ENCODE measurements around the gene CAMK1D.

- TF ChIP-seq, protein P1, sequence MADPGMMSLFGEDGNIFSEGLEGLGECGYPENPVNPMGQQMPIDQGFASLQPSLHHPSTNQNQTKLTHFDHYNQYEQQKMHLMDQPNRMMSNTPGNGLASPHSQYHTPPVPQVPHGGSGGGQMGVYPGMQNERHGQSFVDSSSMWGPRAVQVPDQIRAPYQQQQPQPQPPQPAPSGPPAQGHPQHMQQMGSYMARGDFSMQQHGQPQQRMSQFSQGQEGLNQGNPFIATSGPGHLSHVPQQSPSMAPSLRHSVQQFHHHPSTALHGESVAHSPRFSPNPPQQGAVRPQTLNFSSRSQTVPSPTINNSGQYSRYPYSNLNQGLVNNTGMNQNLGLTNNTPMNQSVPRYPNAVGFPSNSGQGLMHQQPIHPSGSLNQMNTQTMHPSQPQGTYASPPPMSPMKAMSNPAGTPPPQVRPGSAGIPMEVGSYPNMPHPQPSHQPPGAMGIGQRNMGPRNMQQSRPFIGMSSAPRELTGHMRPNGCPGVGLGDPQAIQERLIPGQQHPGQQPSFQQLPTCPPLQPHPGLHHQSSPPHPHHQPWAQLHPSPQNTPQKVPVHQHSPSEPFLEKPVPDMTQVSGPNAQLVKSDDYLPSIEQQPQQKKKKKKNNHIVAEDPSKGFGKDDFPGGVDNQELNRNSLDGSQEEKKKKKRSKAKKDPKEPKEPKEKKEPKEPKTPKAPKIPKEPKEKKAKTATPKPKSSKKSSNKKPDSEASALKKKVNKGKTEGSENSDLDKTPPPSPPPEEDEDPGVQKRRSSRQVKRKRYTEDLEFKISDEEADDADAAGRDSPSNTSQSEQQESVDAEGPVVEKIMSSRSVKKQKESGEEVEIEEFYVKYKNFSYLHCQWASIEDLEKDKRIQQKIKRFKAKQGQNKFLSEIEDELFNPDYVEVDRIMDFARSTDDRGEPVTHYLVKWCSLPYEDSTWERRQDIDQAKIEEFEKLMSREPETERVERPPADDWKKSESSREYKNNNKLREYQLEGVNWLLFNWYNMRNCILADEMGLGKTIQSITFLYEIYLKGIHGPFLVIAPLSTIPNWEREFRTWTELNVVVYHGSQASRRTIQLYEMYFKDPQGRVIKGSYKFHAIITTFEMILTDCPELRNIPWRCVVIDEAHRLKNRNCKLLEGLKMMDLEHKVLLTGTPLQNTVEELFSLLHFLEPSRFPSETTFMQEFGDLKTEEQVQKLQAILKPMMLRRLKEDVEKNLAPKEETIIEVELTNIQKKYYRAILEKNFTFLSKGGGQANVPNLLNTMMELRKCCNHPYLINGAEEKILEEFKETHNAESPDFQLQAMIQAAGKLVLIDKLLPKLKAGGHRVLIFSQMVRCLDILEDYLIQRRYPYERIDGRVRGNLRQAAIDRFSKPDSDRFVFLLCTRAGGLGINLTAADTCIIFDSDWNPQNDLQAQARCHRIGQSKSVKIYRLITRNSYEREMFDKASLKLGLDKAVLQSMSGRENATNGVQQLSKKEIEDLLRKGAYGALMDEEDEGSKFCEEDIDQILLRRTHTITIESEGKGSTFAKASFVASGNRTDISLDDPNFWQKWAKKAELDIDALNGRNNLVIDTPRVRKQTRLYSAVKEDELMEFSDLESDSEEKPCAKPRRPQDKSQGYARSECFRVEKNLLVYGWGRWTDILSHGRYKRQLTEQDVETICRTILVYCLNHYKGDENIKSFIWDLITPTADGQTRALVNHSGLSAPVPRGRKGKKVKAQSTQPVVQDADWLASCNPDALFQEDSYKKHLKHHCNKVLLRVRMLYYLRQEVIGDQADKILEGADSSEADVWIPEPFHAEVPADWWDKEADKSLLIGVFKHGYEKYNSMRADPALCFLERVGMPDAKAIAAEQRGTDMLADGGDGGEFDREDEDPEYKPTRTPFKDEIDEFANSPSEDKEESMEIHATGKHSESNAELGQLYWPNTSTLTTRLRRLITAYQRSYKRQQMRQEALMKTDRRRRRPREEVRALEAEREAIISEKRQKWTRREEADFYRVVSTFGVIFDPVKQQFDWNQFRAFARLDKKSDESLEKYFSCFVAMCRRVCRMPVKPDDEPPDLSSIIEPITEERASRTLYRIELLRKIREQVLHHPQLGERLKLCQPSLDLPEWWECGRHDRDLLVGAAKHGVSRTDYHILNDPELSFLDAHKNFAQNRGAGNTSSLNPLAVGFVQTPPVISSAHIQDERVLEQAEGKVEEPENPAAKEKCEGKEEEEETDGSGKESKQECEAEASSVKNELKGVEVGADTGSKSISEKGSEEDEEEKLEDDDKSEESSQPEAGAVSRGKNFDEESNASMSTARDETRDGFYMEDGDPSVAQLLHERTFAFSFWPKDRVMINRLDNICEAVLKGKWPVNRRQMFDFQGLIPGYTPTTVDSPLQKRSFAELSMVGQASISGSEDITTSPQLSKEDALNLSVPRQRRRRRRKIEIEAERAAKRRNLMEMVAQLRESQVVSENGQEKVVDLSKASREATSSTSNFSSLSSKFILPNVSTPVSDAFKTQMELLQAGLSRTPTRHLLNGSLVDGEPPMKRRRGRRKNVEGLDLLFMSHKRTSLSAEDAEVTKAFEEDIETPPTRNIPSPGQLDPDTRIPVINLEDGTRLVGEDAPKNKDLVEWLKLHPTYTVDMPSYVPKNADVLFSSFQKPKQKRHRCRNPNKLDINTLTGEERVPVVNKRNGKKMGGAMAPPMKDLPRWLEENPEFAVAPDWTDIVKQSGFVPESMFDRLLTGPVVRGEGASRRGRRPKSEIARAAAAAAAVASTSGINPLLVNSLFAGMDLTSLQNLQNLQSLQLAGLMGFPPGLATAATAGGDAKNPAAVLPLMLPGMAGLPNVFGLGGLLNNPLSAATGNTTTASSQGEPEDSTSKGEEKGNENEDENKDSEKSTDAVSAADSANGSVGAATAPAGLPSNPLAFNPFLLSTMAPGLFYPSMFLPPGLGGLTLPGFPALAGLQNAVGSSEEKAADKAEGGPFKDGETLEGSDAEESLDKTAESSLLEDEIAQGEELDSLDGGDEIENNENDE (IDR thresholded peaks at IDR 0.05; ENCODE audit: insufficient replicate concordance, low read length): no peak
- TF ChIP-seq, protein P2, sequence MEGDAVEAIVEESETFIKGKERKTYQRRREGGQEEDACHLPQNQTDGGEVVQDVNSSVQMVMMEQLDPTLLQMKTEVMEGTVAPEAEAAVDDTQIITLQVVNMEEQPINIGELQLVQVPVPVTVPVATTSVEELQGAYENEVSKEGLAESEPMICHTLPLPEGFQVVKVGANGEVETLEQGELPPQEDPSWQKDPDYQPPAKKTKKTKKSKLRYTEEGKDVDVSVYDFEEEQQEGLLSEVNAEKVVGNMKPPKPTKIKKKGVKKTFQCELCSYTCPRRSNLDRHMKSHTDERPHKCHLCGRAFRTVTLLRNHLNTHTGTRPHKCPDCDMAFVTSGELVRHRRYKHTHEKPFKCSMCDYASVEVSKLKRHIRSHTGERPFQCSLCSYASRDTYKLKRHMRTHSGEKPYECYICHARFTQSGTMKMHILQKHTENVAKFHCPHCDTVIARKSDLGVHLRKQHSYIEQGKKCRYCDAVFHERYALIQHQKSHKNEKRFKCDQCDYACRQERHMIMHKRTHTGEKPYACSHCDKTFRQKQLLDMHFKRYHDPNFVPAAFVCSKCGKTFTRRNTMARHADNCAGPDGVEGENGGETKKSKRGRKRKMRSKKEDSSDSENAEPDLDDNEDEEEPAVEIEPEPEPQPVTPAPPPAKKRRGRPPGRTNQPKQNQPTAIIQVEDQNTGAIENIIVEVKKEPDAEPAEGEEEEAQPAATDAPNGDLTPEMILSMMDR (IDR thresholded peaks at IDR 0.05; ENCODE audit: control extremely low read depth in 1 of 3, insufficient read depth in 1 of 3, low read depth in 1 of 3, low read length in 3 of 3): no peak
- TF ChIP-seq JUND (IDR thresholded peaks at IDR 0.05; ENCODE audit: low read length) (no peak), EZH2 (IDR thresholded peaks at IDR 0.05; ENCODE audit: low read depth, low read length, severe bottlenecking) (no peak), POLR2AphosphoS5 (IDR thresholded peaks at IDR 0.05; ENCODE audit: low read depth, low read length) (no peak), TAF1 (IDR thresholded peaks at IDR 0.05; ENCODE audit: low read depth, low read length) (no peak), POLR2A (IDR thresholded peaks at IDR 0.05; ENCODE audit: control extremely low read depth in 1 of 2, low read depth in 2 of 2, low read length in 2 of 2) (no peak), JUN (IDR thresholded peaks at IDR 0.05; ENCODE audit: low read depth, low read length) (no peak), CHD1 (IDR thresholded peaks at IDR 0.05; ENCODE audit: low read depth, low read length) (no peak), SP1 (IDR thresholded peaks at IDR 0.05; ENCODE audit: low read depth, low read length) (no peak), SAP30 (IDR thresholded peaks at IDR 0.05; ENCODE audit: insufficient read depth, insufficient replicate concordance, low read length) (no peak), GTF2F1 (IDR thresholded peaks at IDR 0.05; ENCODE audit: borderline replicate concordance, low read depth, low read length) (no peak), HDAC6 (IDR thresholded peaks at IDR 0.05; ENCODE audit: low read depth, low read length) (no peak)
- TF ChIP-seq, protein P3, sequence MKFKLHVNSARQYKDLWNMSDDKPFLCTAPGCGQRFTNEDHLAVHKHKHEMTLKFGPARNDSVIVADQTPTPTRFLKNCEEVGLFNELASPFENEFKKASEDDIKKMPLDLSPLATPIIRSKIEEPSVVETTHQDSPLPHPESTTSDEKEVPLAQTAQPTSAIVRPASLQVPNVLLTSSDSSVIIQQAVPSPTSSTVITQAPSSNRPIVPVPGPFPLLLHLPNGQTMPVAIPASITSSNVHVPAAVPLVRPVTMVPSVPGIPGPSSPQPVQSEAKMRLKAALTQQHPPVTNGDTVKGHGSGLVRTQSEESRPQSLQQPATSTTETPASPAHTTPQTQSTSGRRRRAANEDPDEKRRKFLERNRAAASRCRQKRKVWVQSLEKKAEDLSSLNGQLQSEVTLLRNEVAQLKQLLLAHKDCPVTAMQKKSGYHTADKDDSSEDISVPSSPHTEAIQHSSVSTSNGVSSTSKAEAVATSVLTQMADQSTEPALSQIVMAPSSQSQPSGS (IDR thresholded peaks at IDR 0.05; ENCODE audit: low read length): no peak
These were observed 319.3 kb downstream of the CAMK1D start for GRCh38 chr10:12668634-12669033.

Measured in H1 (cell line).